ENCODE results near the gene CYTH4.

The CYTH4 gene

GRCh38 chr22:37240941-37241320, 41.4 kb upstream of the CYTH4 start:
- Histone ChIP-seq H3K27me3 (ENCODE audit: control insufficient read depth, insufficient read depth, low read length, poor library complexity, severe bottlenecking) (no peaks in the 10 kb centered on the region), H3K4me1 (ENCODE audit: control insufficient read depth, insufficient read depth, low read length) (peaks cover 5% of the 10 kb centered on the region), H3K36me3 (ENCODE audit: control insufficient read depth, insufficient read depth, low read length) (no peaks in the 10 kb centered on the region), H3K9me3 (ENCODE audit: control insufficient read depth, low read length) (no peaks in the 10 kb centered on the region), H3K27ac (ENCODE audit: insufficient read depth, low read depth, low read length, poor library complexity, severe bottlenecking) (no peak overlapping the region), H3K4me3 (ENCODE audit: insufficient read depth, low read depth, low read length) (no peak overlapping the region)
- 88 to 92% methylated on average over 7 of the region's 7 CpGs for WGBS, 2 experiments

GRCh38 chr22:37241351-37242142, 40.8 kb upstream of the CYTH4 start:
- Histone ChIP-seq H3K27ac (ENCODE audit: insufficient read depth, low read depth, low read length, poor library complexity, severe bottlenecking) (no peak overlapping the region), H3K27me3 (ENCODE audit: control insufficient read depth, insufficient read depth, low read length, poor library complexity, severe bottlenecking) (no peaks in the 10 kb centered on the region), H3K4me3 (ENCODE audit: insufficient read depth, low read depth, low read length) (no peak overlapping the region), H3K4me1 (ENCODE audit: control insufficient read depth, insufficient read depth, low read length) (peaks cover 5% of the 10 kb centered on the region), H3K9me3 (ENCODE audit: control insufficient read depth, low read length) (no peaks in the 10 kb centered on the region), H3K36me3 (ENCODE audit: control insufficient read depth, insufficient read depth, low read length) (no peaks in the 10 kb centered on the region)
- WGBS, 2 experiments, result 85 to 86% methylated on average over 19 of the region's 19 CpGs

GRCh38 chr22:37242395-37242918, 39.9 kb upstream of the CYTH4 start:
- peaks cover 5% of the 10 kb centered on the region for H3K4me1 ChIP-seq (ENCODE audit: control insufficient read depth, insufficient read depth, low read length)
- no peaks in the 10 kb centered on the region for H3K36me3 ChIP-seq (ENCODE audit: control insufficient read depth, insufficient read depth, low read length)
- 72 to 75% methylated on average over 16 of the region's 16 CpGs for WGBS, 2 experiments
- H3K4me3 ChIP-seq (ENCODE audit: insufficient read depth, low read depth, low read length), result no peak overlapping the region
- no peak overlapping the region for H3K27ac ChIP-seq (ENCODE audit: insufficient read depth, low read depth, low read length, poor library complexity, severe bottlenecking)
- H3K9me3 ChIP-seq (ENCODE audit: control insufficient read depth, low read length), result no peaks in the 10 kb centered on the region
- H3K27me3 ChIP-seq (ENCODE audit: control insufficient read depth, insufficient read depth, low read length, poor library complexity, severe bottlenecking), result no peaks in the 10 kb centered on the region

GRCh38 chr22:37243402-37244113, 38.8 kb upstream of the CYTH4 start:
- Histone ChIP-seq H3K27me3 (ENCODE audit: control insufficient read depth, insufficient read depth, low read length, poor library complexity, severe bottlenecking) (no peaks in the 10 kb centered on the region), H3K36me3 (ENCODE audit: control insufficient read depth, insufficient read depth, low read length) (no peaks in the 10 kb centered on the region), H3K9me3 (ENCODE audit: control insufficient read depth, low read length) (no peaks in the 10 kb centered on the region), H3K4me1 (ENCODE audit: control insufficient read depth, insufficient read depth, low read length) (peaks cover 5% of the 10 kb centered on the region), H3K4me3 (ENCODE audit: insufficient read depth, low read depth, low read length) (no peak overlapping the region), H3K27ac (ENCODE audit: insufficient read depth, low read depth, low read length, poor library complexity, severe bottlenecking) (no peak overlapping the region)
- 84% methylated on average over 11 of the region's 12 CpGs for WGBS, 2 experiments

GRCh38 chr22:37244114-37244921, 38.0 kb upstream of the CYTH4 start, which contains the start of gene RAC2:
TSS of gene RAC2 (minus strand) at chr22:37244269. CDS start at chr22:37244148, 121 bp downstream.
- Histone ChIP-seq H3K4me1 (ENCODE audit: control insufficient read depth, insufficient read depth, low read length) (peaks cover 5% of the 10 kb centered on the region), H3K9me3 (ENCODE audit: control insufficient read depth, low read length) (no peaks in the 10 kb centered on the region), H3K27me3 (ENCODE audit: control insufficient read depth, insufficient read depth, low read length, poor library complexity, severe bottlenecking) (no peaks in the 10 kb centered on the region), H3K36me3 (ENCODE audit: control insufficient read depth, insufficient read depth, low read length) (no peaks in the 10 kb centered on the region), H3K27ac (ENCODE audit: insufficient read depth, low read depth, low read length, poor library complexity, severe bottlenecking) (no peak within 1 kb of the TSS), H3K4me3 (ENCODE audit: insufficient read depth, low read depth, low read length) (no peak within 1 kb of the TSS)
- WGBS, 2 experiments, result 57% methylated on average over 23 of the region's 23 CpGs

GRCh38 chr22:37244922-37245722, 37.2 kb upstream of the CYTH4 start:
- Histone ChIP-seq H3K36me3 (ENCODE audit: control insufficient read depth, insufficient read depth, low read length) (no peaks in the 10 kb centered on the region), H3K27ac (ENCODE audit: insufficient read depth, low read depth, low read length, poor library complexity, severe bottlenecking) (no peak overlapping the region), H3K9me3 (ENCODE audit: control insufficient read depth, low read length) (no peaks in the 10 kb centered on the region), H3K4me1 (ENCODE audit: control insufficient read depth, insufficient read depth, low read length) (peaks cover 5% of the 10 kb centered on the region), H3K4me3 (ENCODE audit: insufficient read depth, low read depth, low read length) (no peak overlapping the region), H3K27me3 (ENCODE audit: control insufficient read depth, insufficient read depth, low read length, poor library complexity, severe bottlenecking) (no peaks in the 10 kb centered on the region)
- WGBS, 2 experiments, result 80 to 82% methylated on average over 22 of the region's 22 CpGs

GRCh38 chr22:37245740-37246139, 36.6 kb upstream of the CYTH4 start:
- WGBS, 2 experiments, result 91 to 96% methylated on average over 3 of the region's 6 CpGs
- no peaks in the 10 kb centered on the region for H3K36me3 ChIP-seq (ENCODE audit: control insufficient read depth, insufficient read depth, low read length)
- no peak overlapping the region for H3K4me3 ChIP-seq (ENCODE audit: insufficient read depth, low read depth, low read length)
- no peaks in the 10 kb centered on the region for H3K27me3 ChIP-seq (ENCODE audit: control insufficient read depth, insufficient read depth, low read length, poor library complexity, severe bottlenecking)
- no peak overlapping the region for H3K27ac ChIP-seq (ENCODE audit: insufficient read depth, low read depth, low read length, poor library complexity, severe bottlenecking)
- H3K4me1 ChIP-seq (ENCODE audit: control insufficient read depth, insufficient read depth, low read length), result peaks cover 5% of the 10 kb centered on the region
- H3K9me3 ChIP-seq (ENCODE audit: control insufficient read depth, low read length), result no peaks in the 10 kb centered on the region

GRCh38 chr22:37248251-37248650, 34.1 kb upstream of the CYTH4 start:
- Histone ChIP-seq H3K9me3 (ENCODE audit: control insufficient read depth, low read length) (no peaks in the 10 kb centered on the region), H3K4me3 (ENCODE audit: insufficient read depth, low read depth, low read length) (no peak overlapping the region), H3K27me3 (ENCODE audit: control insufficient read depth, insufficient read depth, low read length, poor library complexity, severe bottlenecking) (no peaks in the 10 kb centered on the region), H3K4me1 (ENCODE audit: control insufficient read depth, insufficient read depth, low read length) (no peaks in the 10 kb centered on the region), H3K27ac (ENCODE audit: insufficient read depth, low read depth, low read length, poor library complexity, severe bottlenecking) (no peak overlapping the region), H3K36me3 (ENCODE audit: control insufficient read depth, insufficient read depth, low read length) (no peaks in the 10 kb centered on the region)
- WGBS, 2 experiments, result 85 to 89% methylated on average over 6 of the region's 6 CpGs

- Histone ChIP-seq H3K9me3 (ENCODE audit: control insufficient read depth, low read length) (no peaks in the 10 kb centered on the region), H3K27me3 (ENCODE audit: control insufficient read depth, insufficient read depth, low read length, poor library complexity, severe bottlenecking) (no peaks in the 10 kb centered on the region), H3K4me3 (ENCODE audit: insufficient read depth, low read depth, low read length) (no peak overlapping the region), H3K27ac (ENCODE audit: insufficient read depth, low read depth, low read length, poor library complexity, severe bottlenecking) (no peak overlapping the region), H3K36me3 (ENCODE audit: control insufficient read depth, insufficient read depth, low read length) (no peaks in the 10 kb centered on the region), H3K4me1 (ENCODE audit: control insufficient read depth, insufficient read depth, low read length) (no peaks in the 10 kb centered on the region)
- 91% methylated on average over 12 of the region's 12 CpGs for WGBS, 2 experiments
Measured at GRCh38 chr22:37249986-37250385, 32.3 kb upstream of the CYTH4 start.

Data from ectodermal cell (in vitro differentiated cells).